Bronchial smooth muscle cell (primary cell): Measurements from ENCODE around the gene PLGRKT. TPM values are rescaled to one million over a fixed set of nuclear protein-coding genes. Genes with fewer than 3 reads are reported as not detected.

Source experiments
- total RNA-seq: library from RNA; depleted of rRNA; stranded (reverse); fragments of >200 nt; gene quantifications from 2 replicates; pipeline ENCODE4 v1.2.1, GENCODE V29; 2014

Gene PLGRKT, protein sequence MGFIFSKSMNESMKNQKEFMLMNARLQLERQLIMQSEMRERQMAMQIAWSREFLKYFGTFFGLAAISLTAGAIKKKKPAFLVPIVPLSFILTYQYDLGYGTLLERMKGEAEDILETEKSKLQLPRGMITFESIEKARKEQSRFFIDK
- 9.0 and 11.5 TPM in 2 replicates for total RNA-seq

DNA sequence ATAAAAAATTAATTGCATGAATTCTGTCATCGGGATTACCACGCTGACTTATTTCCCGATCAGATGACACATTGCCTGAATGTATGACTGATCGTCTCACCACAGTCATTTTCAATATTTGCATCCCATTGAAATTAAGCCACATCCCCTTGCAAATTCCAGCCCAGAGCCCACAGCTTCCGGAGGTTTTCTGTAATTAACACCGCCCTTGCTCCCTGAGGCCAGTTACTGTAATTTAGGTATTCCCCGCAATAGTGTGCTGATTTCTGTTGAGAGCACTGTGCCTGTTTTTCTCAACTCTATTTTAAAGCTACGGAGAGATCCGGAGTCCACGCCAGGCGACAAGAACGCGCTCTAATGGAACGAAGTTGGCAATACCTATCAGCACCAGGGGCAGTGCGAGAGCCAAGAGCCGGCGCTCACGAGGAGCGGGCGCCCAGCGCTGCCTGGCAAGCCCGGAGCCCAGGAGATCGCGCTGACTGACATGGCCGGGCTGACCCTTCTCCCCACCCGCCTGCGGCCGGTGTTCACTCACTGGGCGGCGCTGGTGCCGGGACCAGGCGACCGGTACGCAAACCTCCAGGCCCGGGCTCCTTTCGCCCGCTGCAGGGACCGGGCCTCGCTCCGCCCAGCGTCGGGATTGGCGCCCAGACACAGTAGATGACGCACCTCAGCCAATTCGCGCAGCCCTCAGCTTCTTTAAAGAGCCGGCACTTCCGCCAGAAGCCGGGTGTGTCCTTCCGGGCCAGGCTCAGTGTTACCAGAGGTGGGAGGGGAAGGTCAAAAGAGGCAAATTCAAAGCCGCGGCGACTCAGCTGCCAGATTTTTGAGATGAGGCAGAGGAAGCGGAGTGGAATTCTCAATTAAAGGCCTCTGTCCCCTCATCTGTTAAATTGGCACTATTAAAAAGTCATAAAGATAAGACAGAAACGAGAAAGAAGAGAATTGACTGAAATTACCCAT lies at the start of gene PLGRKT:
TSS of gene PLGRKT (minus strand) at position 672 of the 963 bp plus-strand sequence. CDS start 5,948 bp downstream, outside the sequence.

GRCh38 chr9:5450359-5451091 lies 12.8 kb upstream of the PLGRKT start, which contains the start of gene CD274:
CD274 (plus strand) TSS chr9:5450542; CDS start chr9:5456114, 5,572 bp downstream.

GRCh38 chr9:5338992-5339981 lies 98.4 kb downstream of the PLGRKT start, which contains the start of gene RLN1:
RLN1 (minus strand) TSS chr9:5339876; CDS start chr9:5339746, 130 bp downstream.

Other genes with a start within 250 kb of the PLGRKT start
- gene INSL4, start 206.5 kb downstream of the PLGRKT start, total RNA-seq, result not detected in 2 replicates
- not detected in 2 replicates for gene RLN2, start 133.2 kb downstream of the PLGRKT start, total RNA-seq
- not detected in 2 replicates for gene RLN1, start 98.0 kb downstream of the PLGRKT start, total RNA-seq
- 1.1 and 1.6 TPM in 2 replicates for gene CD274, start 12.6 kb upstream of the PLGRKT start, total RNA-seq
- gene PDCD1LG2, start 72.6 kb upstream of the PLGRKT start, total RNA-seq, result 1.9 and 2.7 TPM in 2 replicates
- gene RIC1, start 191.2 kb upstream of the PLGRKT start, total RNA-seq, result 29.6 and 29.9 TPM in 2 replicates